A549 (cell line): ENCODE results near the gene NRN1L.

Source experiments
- BCL3 ChIP-seq: fragments of >200 bp; sonication (Bioruptor Twin); formaldehyde crosslinking; IDR thresholded peaks from 3 replicates; pipeline ENCODE4 v1.6.1; 2016
- CTCF ChIP-seq: fragments of >200 bp; sonication (Bioruptor Twin); formaldehyde crosslinking; IDR thresholded peaks from 3 replicates; pipeline ENCODE4 v1.5.1; 2016
- EP300 ChIP-seq, 2 experiments: fragments of >200 bp; sonication (Bioruptor Twin); formaldehyde crosslinking; IDR thresholded peaks; 2 replicates in 1 of 2; 3 replicates in 1 of 2; pipeline ENCODE4 v1.6.1; 2016 to 2017
- PBX3 ChIP-seq: IDR thresholded peaks from 2 replicates; pipeline ENCODE4 v1.6.1; 2012
- POLR2A ChIP-seq: IDR thresholded peaks from 2 replicates; pipeline ENCODE4 v1.6.1; 2012; ENCODE audit warnings: mild to moderate bottlenecking, low read length
- RFX5 ChIP-seq: fragments of 450-650 bp; IDR thresholded peaks from 2 replicates; pipeline ENCODE4 v1.7.1; 2014; ENCODE audit warnings: antibody characterized with exemption, mild to moderate bottlenecking, moderate library complexity
- RNF2 ChIP-seq: fragments of 200-600 bp; sonication (generic); IDR thresholded peaks from 2 replicates; pipeline ENCODE4 v1.6.1; 2016; ENCODE audit warnings: low read depth, mild to moderate bottlenecking, antibody characterized with exemption, moderate library complexity, borderline replicate concordance
- TF ChIP-seq, protein P1 (sequence below): IDR thresholded peaks from 2 replicates; pipeline ENCODE4 v1.6.1; 2012

GRCh38 chr16:67932462-67932840 is 47.8 kb downstream of the NRN1L start:
- no peak for TF ChIP-seq RNF2
- no peak for TF ChIP-seq EP300 (IDR thresholded peaks at IDR 0.05)
- TF ChIP-seq CTCF: no peak
- TF ChIP-seq PBX3: no peak
- TF ChIP-seq BCL3: no peak
- TF ChIP-seq POLR2A: no peak
- TF ChIP-seq, protein P1, sequence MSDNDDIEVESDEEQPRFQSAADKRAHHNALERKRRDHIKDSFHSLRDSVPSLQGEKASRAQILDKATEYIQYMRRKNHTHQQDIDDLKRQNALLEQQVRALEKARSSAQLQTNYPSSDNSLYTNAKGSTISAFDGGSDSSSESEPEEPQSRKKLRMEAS: no peak
- TF ChIP-seq RFX5: no peak
